CMK (cell line): ENCODE measurements around the gene HSD17B2.

Experiments
- DNase-seq: peaks from one replicate; pipeline ENCODE4 v3.0.0-alpha.2; 2010; ENCODE audit warnings: low read depth

HSD17B2 gene

GRCh38 chr16:82050506-82050905, 15.5 kb downstream of the HSD17B2 start:
- DNase-seq = no peak

- no peak for DNase-seq
Observed at GRCh38 chr16:82050909-82051357, 15.9 kb downstream of the HSD17B2 start.

- no peak for DNase-seq
Observed at GRCh38 chr16:82051656-82052055, 16.6 kb downstream of the HSD17B2 start.

- DNase-seq = no peak
Observed at GRCh38 chr16:82055117-82055516, 20.1 kb downstream of the HSD17B2 start.

GRCh38 chr16:82055728-82056549, 20.9 kb downstream of the HSD17B2 start:
- DNase-seq = no peak

- no peak for DNase-seq
Observed at GRCh38 chr16:82056550-82056896, 21.5 kb downstream of the HSD17B2 start.

- no peak for DNase-seq
Observed at GRCh38 chr16:82059161-82059982, 24.3 kb downstream of the HSD17B2 start.

- DNase-seq = no peak
Observed at GRCh38 chr16:82059983-82060421, 24.9 kb downstream of the HSD17B2 start.

- DNase-seq = no peak
Observed at GRCh38 chr16:82061861-82062525, 26.9 kb downstream of the HSD17B2 start.

GRCh38 chr16:82062645-82063058, 27.6 kb downstream of the HSD17B2 start:
- DNase-seq = no peak

GRCh38 chr16:82063456-82064082, 28.5 kb downstream of the HSD17B2 start:
- no peak for DNase-seq

GRCh38 chr16:82067042-82067803, 32.2 kb downstream of the HSD17B2 start:
- DNase-seq = no peak

- no peak for DNase-seq
Observed at GRCh38 chr16:82067804-82068325, 32.8 kb downstream of the HSD17B2 start.

GRCh38 chr16:82070656-82071369, 35.8 kb downstream of the HSD17B2 start:
- DNase-seq = no peak

GRCh38 chr16:82071421-82071820, 36.4 kb downstream of the HSD17B2 start:
- DNase-seq = no peak

- no peak for DNase-seq
Observed at GRCh38 chr16:82072313-82072712, 37.3 kb downstream of the HSD17B2 start.

- no peak for DNase-seq
Observed at GRCh38 chr16:82074019-82074558, 39.0 kb downstream of the HSD17B2 start.

GRCh38 chr16:82078125-82078524, 43.1 kb downstream of the HSD17B2 start:
- no peak for DNase-seq

- no peak for DNase-seq
Observed at GRCh38 chr16:82079892-82080291, 44.8 kb downstream of the HSD17B2 start.

GRCh38 chr16:82081264-82081663, 46.2 kb downstream of the HSD17B2 start:
- DNase-seq = no peak
